Left renal pelvis (tissue), 4 donors: ENCODE results near the gene TMEM163. TPM values are rescaled to one million over a fixed set of nuclear protein-coding genes. Genes with fewer than 3 reads are reported as not detected.
"Not testable (repeated sequence)": the region's sequence is repeated elsewhere in the genome, so short reads cannot be mapped to it uniquely, and the experiment has no call there.

Experiments
- DNase-seq, 4 donors: peaks; one replicate each; pipeline ENCODE4 v3.0.0-alpha.2; 2013; ENCODE audit warnings: low read depth in 4 of 4, low spot score in 3 of 4
- polyA plus RNA-seq, 4 donors: library from polyadenylated mRNA; unstranded; fragments of 120-200 nt; gene quantifications; one replicate each; pipeline ENCODE4 v1.2.1, GENCODE V29; 2013; ENCODE audit not compliant: insufficient read length in 4 of 4

The TMEM163 gene
- polyA plus RNA-seq, 4 donors = 1.2 to 2.9 (median 2.0) TPM

GRCh38 chr2:134499307-134499926, 219.4 kb downstream of the TMEM163 start:
- no peak for DNase-seq

- no peak for DNase-seq
Measured at GRCh38 chr2:134498654-134499053, 220.1 kb downstream of the TMEM163 start.

- no peak for DNase-seq
Measured at GRCh38 chr2:134493797-134494196, 225.0 kb downstream of the TMEM163 start.

DNA sequence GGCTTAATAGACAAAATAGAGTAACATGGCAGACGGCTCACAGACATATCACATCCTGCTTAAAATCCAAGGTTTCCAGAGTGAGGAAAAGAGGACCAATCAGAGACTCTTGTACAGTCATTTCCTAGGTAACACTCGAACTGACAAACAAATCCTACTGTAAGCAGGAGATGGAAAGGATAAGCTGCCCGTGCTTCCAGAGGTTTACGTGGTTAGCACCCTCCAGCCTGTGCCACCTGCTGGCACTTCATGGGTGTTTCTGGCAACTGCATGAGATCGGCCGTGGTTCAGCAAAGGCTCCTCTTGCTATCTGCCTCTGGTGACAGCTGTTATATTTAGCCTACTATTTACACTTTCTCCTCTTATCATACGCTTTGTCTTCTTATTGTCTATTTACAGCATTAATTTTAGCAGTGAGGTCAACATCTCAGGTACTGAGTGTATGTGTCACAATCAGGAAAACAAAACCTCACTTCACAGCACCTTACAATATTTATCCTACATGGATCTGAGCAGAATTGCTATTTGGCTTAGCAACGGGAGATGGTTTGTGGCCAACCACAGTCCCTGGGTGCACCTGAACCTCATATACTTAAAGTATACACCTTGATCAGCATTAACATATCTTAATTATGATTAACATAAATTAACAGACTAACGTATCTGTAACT, 226.9 kb downstream of the TMEM163 start:
- DNase-seq = no peak

DNA sequence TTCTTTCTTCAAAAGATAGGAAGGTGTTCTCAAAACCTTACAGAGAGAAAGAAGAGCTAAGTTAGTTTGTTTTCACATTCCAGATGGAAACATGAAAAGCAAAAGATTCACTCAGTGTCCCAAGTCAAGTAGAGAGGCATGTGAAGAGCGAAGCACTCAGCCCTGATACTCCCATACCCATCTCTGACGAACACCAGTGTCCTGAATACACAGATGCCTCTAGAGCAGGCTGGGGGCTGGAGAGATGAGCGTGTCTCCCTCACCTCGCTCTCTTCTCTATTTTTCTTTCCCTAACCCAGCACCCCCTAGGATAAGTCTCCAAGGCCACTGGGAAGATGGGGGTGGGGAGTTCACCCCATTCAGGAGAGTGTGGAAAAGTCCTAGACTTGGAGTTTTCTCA, 227.8 kb downstream of the TMEM163 start:
- no peak for DNase-seq

GRCh38 chr2:134490559-134490958, 228.2 kb downstream of the TMEM163 start:
- DNase-seq = no peak

DNA sequence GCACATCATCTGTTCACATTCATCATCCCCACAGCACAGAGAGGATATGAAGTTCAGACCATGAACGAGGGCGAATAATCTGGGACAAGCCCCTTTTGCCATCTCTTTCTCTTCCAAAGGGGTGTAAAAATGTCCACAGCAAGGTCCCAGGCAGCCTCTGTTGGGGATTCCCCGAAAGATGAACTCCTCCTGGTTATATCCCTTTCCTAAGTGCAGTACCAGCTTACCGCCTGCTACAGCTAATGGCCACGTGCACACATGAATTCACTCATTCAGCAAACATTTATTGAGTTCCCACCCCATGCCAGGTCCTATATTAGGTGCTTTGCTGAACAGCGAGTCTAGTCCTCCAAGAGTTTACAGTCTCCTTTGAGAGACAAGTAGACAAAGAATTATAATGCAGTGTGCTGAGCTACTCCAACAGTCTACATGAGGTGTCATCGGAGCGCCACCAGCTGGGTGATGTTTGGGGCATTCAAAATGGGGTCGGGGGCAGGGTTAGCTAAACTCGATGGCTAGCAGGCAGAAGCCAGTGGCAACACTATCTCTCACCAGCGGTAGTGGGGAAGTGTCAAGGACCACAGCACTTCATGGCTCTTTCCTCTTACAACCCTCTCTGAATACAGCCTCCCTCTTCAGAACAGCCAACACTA, 228.9 kb downstream of the TMEM163 start:
- no peak for DNase-seq

DNA sequence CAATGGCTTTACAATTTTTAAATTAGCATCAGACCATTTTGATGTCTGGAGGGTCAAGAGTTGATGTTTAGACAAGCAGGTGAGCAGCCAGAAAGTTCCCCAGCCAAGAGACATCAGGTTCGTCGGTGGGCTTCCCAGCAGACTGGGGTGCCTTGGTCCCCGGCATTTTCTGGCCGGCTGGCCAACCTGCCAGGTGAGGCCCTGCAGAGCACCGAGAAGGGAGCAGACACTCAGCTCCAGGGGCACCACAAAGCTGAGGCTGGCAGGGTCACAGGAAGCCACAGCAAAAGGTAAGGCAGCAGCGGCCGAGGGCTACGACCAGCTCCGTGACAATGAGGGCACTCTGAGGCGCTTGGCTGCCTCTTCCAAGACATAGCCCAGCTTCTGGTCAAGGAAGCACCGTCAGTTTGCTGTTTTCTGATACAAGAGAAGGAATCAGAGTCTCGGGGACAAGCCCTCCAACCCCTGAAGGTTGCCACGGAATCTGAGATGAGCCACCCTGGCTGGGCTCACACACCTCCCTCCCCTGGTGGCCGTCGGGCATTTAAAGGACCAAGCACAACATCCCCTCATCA, 235.9 kb downstream of the TMEM163 start:
- DNase-seq = no peak

- no peak for DNase-seq
Measured at GRCh38 chr2:134482131-134482723, 236.6 kb downstream of the TMEM163 start.

- DNase-seq = no peak
Measured at GRCh38 chr2:134479696-134480330, 239.0 kb downstream of the TMEM163 start.

- not testable (repeated sequence) for DNase-seq
Measured at GRCh38 chr2:134476982-134477381, 241.8 kb downstream of the TMEM163 start.

- no peak for DNase-seq
Measured at GRCh38 chr2:134470561-134471168, 248.1 kb downstream of the TMEM163 start.

- DNase-seq = no peak
Measured at GRCh38 chr2:134469516-134470115, 249.2 kb downstream of the TMEM163 start.

GRCh38 chr2:134468776-134469175, 250.0 kb downstream of the TMEM163 start:
- no peak for DNase-seq

DNA sequence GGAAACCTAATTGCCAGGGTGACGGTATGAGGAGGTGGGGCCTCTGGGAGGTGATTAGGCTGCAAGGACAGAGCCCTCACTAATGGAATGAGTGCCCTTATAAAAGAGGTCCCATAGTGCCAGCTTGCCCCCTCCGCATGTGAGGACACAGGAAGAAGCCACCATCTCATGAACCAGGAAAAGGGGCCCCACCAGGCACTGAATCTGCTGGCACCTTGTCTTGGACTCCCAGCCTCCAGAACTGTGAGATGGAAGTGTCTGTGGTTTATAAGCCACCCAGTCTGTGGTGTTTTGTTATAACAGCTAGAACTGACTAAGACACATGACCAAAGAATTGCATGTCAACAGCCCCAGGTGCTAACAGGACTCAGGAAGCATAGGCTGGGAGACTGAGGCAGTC, 250.6 kb downstream of the TMEM163 start:
- no peak for DNase-seq

- DNase-seq = no peak
Measured at GRCh38 chr2:134466141-134466540, 252.7 kb downstream of the TMEM163 start.

GRCh38 chr2:134465228-134466105, 253.3 kb downstream of the TMEM163 start:
- no peak for DNase-seq

DNA sequence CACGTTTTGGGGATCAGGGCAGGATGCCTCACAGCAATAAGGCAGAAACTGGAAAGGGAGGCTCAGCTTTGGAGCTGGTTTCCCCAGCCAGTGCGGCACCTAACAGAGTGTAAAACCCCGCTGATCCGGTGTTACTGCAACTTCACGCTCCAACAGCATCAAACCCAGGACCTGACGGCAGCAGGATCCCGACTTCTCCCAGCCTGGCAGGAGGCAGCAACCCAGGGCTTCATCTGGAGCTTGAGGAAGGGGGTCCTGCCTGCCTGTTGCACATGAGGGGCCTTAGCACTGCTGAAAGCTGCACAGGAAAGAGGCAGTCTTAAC, 255.1 kb downstream of the TMEM163 start:
- no peak for DNase-seq
